HG03108 (cell line): ENCODE data around the gene ST3GAL2.
A peak's percentile ranks its signal among the peaks of the same experiment; 100 is the strongest.

Experiments used
- ATAC-seq: cut with Tn5 transposase; IDR thresholded peaks from one replicate; pipeline ENCODE4 v1.9.1; 2021; ENCODE audit warnings: moderate library complexity; ENCODE audit not compliant: unreplicated experiment

The ST3GAL2 gene

GRCh38 chr16:70438969-70439862 is at the start of gene ST3GAL2:
ST3GAL2 (minus strand) TSS chr16:70439100; CDS start chr16:70398530, 40,570 bp downstream.
- ATAC-seq, result peak; percentile 84

GRCh38 chr16:70484867-70485266 is 46.0 kb upstream of the ST3GAL2 start:
- ATAC-seq, result no peak

GRCh38 chr16:70483426-70483825 is 44.5 kb upstream of the ST3GAL2 start:
- ATAC-seq, result peak; percentile 44

- ATAC-seq, result no peak
Observed at GRCh38 chr16:70482624-70483023, 43.7 kb upstream of the ST3GAL2 start.

- no peak for ATAC-seq
Observed at GRCh38 chr16:70481929-70482536, 43.1 kb upstream of the ST3GAL2 start.

- no peak for ATAC-seq
Observed at GRCh38 chr16:70480127-70481105, 41.5 kb upstream of the ST3GAL2 start.

GRCh38 chr16:70478912-70479341 is 40.0 kb upstream of the ST3GAL2 start:
- no peak for ATAC-seq

GRCh38 chr16:70478169-70478568 is 39.3 kb upstream of the ST3GAL2 start:
- no peak for ATAC-seq

GRCh38 chr16:70476272-70477020 is 37.5 kb upstream of the ST3GAL2 start:
- peak; percentile 85 for ATAC-seq

GRCh38 chr16:70475054-70475871 is 36.4 kb upstream of the ST3GAL2 start:
- ATAC-seq, result no peak

GRCh38 chr16:70474320-70475053 is 35.6 kb upstream of the ST3GAL2 start:
- ATAC-seq, result no peak

- ATAC-seq, result no peak
Observed at GRCh38 chr16:70473446-70474319, 34.8 kb upstream of the ST3GAL2 start.

- no peak for ATAC-seq
Observed at GRCh38 chr16:70472786-70473433, 34.0 kb upstream of the ST3GAL2 start.

GRCh38 chr16:70470927-70471341 is 32.0 kb upstream of the ST3GAL2 start:
- ATAC-seq, result no peak

GRCh38 chr16:70470141-70470926 is 31.4 kb upstream of the ST3GAL2 start:
- ATAC-seq, result no peak

- ATAC-seq, result no peak
Observed at GRCh38 chr16:70468776-70469525, 30.1 kb upstream of the ST3GAL2 start.
